ENCODE measurements around the gene NSMCE3. TPM values are rescaled to one million over a fixed set of nuclear protein-coding genes. Genes with fewer than 3 reads are reported as not detected.

Gene NSMCE3
- total RNA-seq, 6 experiments from 2014 or later, result 10.7 to 12.2 (median 11.3) TPM

GRCh38 chr15:29220852-29221251, 48.8 kb downstream of the NSMCE3 start:
- TF ChIP-seq CTCF (IDR thresholded peaks at IDR 0.05), result no peak
- DNase-seq, result no peak
- Mint-ChIP-seq H3K4me1 (ENCODE audit: low read depth) (no peaks in the 10 kb centered on the region), H3K4me3 (no peak overlapping the region), H3K9me3 (peaks cover 6% of the 10 kb centered on the region; the same call in 1 of the 2 replicates), H3K36me3 (ENCODE audit: low read depth) (peaks cover 4% of the 10 kb centered on the region; the same call in 1 of the 2 replicates), H3K27me3 (ENCODE audit: insufficient read depth) (peaks cover 6% of the 10 kb centered on the region), H3K27ac (no peak overlapping the region)

- no peak overlapping the region for H3K4me3 Mint-ChIP-seq
- TF ChIP-seq CTCF (IDR thresholded peaks at IDR 0.05), result no peak
Measured at GRCh38 chr15:29216955-29217354, 52.7 kb downstream of the NSMCE3 start.

More at GRCh38 chr15:29216955-29217354, 52.7 kb downstream of the NSMCE3 start:
- no peak for DNase-seq
- Mint-ChIP-seq H3K27me3 (ENCODE audit: insufficient read depth) (peaks cover 8% of the 10 kb centered on the region), H3K36me3 (ENCODE audit: low read depth) (no peaks in the 10 kb centered on the region), H3K4me1 (ENCODE audit: low read depth) (no peaks in the 10 kb centered on the region), H3K9me3 (no peaks in the 10 kb centered on the region), H3K27ac (no peak overlapping the region)

Measured in HFFc6 (cell line).